Right renal pelvis (tissue), 4 donors: Measurements from ENCODE around the gene MSLN. TPM values are rescaled to one million over a fixed set of nuclear protein-coding genes. Genes with fewer than 3 reads are reported as not detected.

Experiments used
- DNase-seq, 4 donors: peaks; one replicate each; pipeline ENCODE4 v3.0.0-alpha.2; 2013; ENCODE audit warnings: low read depth in 4 of 4, low spot score in 3 of 4, missing footprints in 1 of 4
- polyA plus RNA-seq, 4 donors: library from polyadenylated mRNA; unstranded; fragments of 120-200 nt; gene quantifications; one replicate each; pipeline ENCODE4 v1.2.1, GENCODE V29; 2013; ENCODE audit not compliant: insufficient read length in 4 of 4

MSLN gene
- polyA plus RNA-seq, 4 donors, result 11.4 to 33.7 (median 22.2) TPM

- no peak for DNase-seq
These were observed 27.5 kb downstream of the MSLN start, which contains the start of gene RPUSD1 for GRCh38 chr16:787978-788398. TSS of gene RPUSD1 (minus strand) at chr16:788381. CDS start at chr16:787737, 644 bp downstream.

- DNase-seq, result peak; percentile 80 to 85 (median 84)
These were observed 28.0 kb downstream of the MSLN start, which contains the start of gene CHTF18 for GRCh38 chr16:788399-789126. TSS of gene CHTF18 (plus strand) at chr16:788620. CDS start at chr16:788685, 65 bp downstream.

GRCh38 chr16:789191-789850 is 28.8 kb downstream of the MSLN start:
- no peak for DNase-seq

DNA sequence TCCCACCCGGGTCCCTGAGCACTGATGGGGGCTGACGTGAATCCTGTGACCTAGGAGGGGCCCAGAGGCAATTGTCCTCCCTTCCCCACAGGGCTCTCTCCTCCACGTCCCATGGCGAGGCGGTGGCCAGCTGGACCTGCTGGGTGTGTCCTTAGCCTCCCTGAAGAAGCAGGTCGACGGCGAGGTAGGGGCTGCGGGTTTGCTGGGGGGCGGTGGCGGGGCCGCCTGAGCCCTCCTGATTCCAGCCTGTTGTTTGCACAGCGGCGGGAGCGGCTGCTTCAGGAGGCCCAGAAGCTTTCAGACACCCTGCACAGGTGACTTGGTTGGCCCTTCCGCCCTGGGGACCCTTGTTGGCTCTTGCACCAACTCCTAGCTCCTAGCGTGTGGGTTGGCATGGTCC is 29.6 kb downstream of the MSLN start:
- DNase-seq, result no peak

DNA sequence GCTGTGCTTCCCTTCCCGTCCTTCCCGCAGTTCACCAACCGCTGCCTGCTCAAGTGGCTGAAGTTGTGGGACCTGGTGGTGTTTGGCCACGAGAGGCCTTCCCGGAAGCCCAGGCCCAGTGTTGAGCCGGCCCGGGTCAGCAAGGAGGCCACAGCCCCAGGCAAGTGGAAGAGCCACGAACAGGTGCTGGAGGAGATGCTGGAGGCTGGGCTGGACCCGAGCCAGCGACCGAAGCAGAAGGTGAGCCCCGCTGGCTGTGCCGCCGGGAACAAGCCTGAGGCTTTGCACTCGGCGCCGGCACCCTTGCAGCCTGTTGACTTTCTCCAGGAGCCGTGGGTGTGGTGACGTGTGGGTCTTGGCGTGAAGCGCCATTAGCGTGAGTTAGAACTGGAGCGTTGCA is 30.6 kb downstream of the MSLN start:
- no peak for DNase-seq

- DNase-seq, result no peak
These were observed 31.9 kb downstream of the MSLN start for GRCh38 chr16:792221-792995.

DNA sequence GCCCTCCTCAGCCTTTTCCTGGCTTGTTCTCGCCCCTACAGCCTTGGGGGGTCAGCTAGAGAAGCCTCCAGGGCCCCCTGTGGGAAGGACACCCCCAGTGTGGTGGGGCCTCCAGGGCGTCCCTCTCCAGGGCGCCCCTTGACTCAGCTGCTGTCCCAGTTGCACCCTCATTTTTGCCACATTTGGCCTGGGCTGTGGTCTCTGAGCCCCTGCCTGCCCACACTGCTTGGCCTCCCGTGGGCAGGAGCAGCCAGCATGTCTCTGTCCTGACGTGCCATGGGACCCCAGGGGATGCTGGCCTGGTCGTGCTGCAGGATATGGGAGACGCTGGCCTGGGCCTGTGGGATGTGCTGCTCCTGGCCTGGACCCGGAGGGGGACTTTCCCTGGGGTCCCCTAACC is 32.9 kb downstream of the MSLN start:
- DNase-seq, result no peak

DNA sequence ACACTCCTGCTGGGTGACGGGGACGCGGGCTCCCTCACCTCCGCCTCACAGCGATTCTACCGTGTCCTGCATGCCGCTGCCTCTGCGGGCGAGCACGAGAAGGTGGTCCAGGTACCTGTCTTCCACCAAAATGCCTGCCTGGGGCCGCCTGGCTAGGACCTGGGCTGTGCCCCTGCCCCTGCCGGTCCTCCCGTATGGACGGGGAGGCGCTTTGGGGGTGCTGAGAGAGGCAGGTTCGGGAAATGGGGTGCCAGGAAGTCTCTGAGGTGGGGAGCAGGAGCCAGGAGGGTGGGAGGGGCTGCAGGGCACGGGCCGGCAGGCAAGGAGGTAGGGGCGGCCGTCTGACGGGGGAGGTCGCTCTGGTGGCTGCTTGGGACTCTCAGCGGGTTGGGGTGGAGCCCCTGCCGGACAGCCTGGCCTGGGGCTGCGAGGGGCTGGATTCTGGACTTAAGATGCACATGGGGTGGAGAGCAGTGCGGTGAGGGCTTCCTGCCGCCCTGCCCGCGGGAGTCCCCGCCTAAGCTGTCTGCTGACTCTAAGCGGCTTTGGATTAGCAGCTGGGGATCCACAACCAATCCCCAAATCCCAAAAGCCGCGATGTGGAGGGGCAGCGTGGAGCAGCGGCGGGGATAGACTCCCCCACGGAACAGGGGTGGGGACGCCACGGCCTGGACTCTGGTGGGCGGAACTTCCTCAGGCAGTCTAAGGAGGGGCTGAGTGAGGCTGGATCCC is 33.7 kb downstream of the MSLN start:
- DNase-seq, result no peak

GRCh38 chr16:794853-795466 is 34.4 kb downstream of the MSLN start:
- DNase-seq, result no peak

DNA sequence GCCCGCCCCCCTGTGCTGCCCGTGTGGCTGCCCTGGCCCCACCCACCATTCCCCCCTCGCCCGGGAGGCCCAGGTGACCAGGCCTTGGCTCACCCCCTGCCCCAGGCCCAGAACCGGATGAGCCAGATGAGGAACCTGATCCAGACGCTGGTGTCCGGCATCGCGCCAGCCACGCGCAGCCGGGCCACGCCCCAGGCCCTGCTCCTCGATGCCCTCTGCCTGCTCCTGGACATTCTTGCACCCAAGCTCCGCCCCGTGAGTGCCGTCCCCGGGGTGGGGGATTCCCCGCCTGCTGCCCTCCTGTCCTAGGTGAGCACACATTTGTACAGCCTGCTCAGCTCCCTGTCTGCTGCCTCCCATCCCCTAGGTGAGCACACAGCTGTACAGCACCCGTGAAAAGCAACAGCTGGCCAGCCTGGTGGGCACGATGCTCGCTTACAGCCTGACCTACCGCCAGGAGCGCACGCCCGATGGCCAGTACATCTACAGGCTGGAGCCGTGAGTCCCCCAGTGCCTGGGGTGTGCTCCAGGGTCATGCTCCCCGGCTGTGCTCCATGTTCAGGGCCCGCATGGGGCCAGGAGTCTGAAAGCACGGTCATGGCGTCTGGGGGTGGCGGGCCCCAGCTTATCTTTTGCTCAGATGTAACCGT is 35.2 kb downstream of the MSLN start:
- no peak for DNase-seq

DNA sequence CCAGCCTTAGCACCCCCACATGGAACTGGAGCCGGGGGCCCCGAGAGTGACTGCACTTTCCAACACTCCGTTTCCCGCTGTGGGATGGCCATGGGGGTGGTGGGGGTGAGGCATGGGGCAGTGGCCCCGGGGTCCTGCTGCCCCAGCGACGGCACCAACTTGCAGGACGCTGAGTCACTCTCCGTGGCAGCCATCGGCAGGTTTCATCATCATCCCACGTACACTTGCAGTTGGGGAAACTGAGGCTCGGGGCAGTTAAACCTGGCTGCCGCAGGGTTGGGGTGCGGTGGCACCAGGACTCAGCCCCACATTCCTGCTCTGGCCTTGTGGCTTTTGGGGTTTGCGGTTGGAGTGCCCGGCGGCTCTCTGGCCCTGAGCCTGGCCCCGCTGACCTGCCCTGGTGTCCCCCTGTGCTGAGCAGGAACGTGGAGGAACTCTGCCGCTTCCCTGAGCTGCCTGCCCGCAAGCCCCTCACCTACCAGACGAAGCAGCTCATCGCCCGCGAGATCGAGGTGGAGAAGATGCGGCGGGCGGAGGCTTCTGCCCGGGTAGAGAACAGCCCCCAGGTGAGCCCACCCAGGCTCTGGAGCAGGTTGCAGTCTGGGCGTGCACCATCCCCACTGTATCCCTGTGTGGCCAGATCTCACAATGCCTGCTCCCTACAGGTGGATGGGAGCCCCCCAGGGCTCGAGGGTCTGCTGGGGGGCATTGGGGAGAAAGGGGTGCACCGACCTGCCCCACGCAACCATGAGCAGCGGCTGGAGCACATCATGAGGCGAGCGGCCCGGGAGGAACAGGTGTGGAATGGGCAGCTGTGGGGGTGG is 36.0 kb downstream of the MSLN start:
- no peak for DNase-seq

- no peak for DNase-seq
These were observed 36.5 kb downstream of the MSLN start for GRCh38 chr16:797120-797420.

- no peak for DNase-seq
These were observed 37.2 kb downstream of the MSLN start for GRCh38 chr16:797686-798085.

- DNase-seq, result no peak
These were observed 38.1 kb downstream of the MSLN start for GRCh38 chr16:798666-799065.

DNA sequence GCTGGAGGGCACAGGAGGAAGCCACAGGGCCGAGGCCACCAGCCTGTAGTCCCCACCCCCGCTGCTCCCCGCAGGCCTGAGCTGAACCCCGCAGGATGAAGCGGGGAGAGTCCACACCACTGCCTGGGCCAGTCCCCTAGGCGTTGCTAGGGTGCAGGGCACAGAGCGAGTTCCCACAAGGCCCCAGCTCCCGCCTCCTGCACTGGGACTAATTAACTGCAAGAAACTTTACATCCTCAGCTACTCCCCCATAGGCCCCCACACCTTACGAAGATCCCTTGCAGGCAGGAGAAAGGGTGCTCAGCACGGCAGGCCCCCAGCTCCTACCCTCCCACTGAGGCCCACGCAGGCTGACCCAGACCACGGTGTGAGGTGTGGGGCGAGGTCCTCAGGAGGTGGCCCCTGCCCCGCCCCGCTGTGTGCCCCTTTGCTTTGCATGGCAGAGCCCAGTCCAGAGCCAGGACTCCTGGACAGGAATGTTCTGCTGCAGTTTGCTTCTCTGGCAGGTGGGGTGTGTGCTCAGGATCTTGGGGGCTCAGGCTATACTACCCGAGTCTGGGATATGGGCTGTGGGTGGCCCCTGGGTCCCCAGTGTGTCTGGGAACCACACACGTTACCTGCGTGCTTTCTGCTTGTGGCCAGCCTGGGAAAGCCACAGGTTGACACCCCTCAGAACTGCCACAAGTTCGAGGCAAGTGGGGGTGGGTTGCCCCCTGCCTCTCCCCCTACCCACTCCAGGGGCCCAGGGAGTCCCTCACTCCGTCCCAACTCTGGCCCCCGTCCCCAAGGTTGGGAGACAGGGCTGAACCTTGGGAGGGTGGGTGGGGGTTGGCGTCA is 38.8 kb downstream of the MSLN start:
- DNase-seq, result no peak

DNA sequence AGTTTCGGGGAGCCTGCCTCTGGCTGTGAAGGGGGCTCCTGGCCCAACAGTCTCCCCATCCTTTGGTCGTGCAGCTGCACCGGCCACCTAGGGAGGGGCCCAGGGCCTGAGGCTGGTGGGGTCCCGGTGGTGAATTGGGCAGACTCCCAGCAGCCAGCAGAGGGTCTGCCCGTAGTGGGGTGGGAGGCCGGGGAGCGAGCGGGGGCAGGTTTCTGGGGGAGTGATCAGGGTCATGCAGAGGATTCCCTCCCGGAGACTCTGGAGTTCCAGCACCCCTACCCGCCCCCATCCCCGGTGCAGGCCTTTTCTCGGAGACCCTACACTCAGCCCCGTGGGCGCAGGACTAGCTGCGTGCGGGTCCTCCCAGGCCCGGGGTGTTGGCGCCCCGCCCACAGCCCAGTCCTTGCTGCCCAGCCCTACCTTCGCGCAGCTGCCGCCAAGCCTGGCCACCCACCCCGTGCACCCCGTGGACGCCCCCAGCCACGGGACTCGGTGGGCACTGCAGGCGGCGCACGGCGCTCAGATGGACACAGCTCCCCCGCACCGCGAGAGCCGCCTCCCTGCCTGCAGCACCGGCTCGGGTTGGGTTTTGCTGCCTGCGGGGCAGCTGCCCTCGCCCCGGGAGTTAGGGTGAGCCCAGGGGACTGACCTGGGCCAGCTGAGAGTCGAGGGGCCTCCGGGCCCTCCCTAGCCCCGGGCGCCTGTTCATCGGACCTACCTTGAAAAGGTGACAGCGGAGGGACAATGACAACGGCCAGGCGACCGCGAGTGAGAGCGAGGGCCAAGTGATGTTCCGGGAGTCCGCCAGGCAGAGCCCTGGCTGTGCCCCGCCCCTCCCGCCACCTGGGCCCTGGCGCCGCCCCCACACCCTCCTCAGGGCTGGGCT is 39.7 kb downstream of the MSLN start, which contains the start of gene GNG13:
TSS of gene GNG13 (minus strand) at position 787 of the 886 bp plus-strand sequence. CDS start 1,657 bp downstream, outside the sequence.
- no peak for DNase-seq
